Neutrophil (primary cell): ENCODE results near the gene SERPINB8.

Experiments
- H3K27ac ChIP-seq: fragments of 200-600 bp; sonication (generic); 2 replicates; pipeline ENCODE4 v1.5.1; 2016; ENCODE audit warnings: mild to moderate bottlenecking, moderate library complexity
- H3K27me3 ChIP-seq: fragments of 200-600 bp; sonication (generic); 2 replicates; pipeline ENCODE4 v1.6.0; 2016; ENCODE audit warnings: mild to moderate bottlenecking
- H3K36me3 ChIP-seq: fragments of 200-600 bp; sonication (generic); 2 replicates; pipeline ENCODE4 v1.5.1; 2017
- H3K4me1 ChIP-seq, 2 experiments: fragments of 200-600 bp in 1 of 2; sonication (generic) in 1 of 2; 1 replicate in 1 of 2; 2 replicates in 1 of 2; pipeline versions ENCODE4 v1.5.1 to v1.6.1; 2013 to 2016; ENCODE audit warnings: low read depth in 1 of 2, low read length in 1 of 2, mild to moderate bottlenecking in 1 of 2, moderate library complexity in 1 of 2; ENCODE audit not compliant: control insufficient read depth in 1 of 2, insufficient read depth in 1 of 2
- H3K4me3 ChIP-seq, 2 experiments: fragments of 200-600 bp in 1 of 2; sonication (generic) in 1 of 2; 1 replicate in 1 of 2; 2 replicates in 1 of 2; pipeline ENCODE4 v1.5.1; 2013 to 2016; ENCODE audit warnings: low read depth in 1 of 2, low read length in 1 of 2, mild to moderate bottlenecking in 1 of 2, moderate library complexity in 1 of 2
- H3K9me3 ChIP-seq: fragments of 200-600 bp; sonication (generic); 2 replicates; pipeline ENCODE4 v1.5.1; 2016
- TF ChIP-seq, protein P1 (sequence below): fragments of 200-600 bp; sonication (generic); IDR thresholded peaks from 2 replicates; pipeline ENCODE4 v1.5.1; 2016; ENCODE audit warnings: antibody characterized with exemption

Gene SERPINB8

DNA sequence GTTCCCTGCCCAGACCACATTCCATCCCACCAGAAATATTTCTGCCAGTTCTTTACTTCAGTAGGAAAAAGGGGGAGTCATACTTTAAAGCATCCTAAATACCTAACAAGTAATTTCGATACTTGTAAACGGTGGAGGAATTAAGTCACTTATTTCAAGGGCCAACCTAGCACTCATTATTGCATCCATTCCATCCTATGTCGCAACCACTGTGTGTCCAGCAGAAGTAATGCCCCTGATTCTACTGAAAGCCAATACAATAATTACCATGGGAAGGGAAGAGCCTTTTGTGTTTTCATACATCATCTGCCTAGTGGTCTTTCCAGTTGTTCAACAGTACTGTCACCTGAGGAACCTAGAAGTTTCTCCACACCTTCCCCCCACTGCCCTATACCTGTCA, 12.5 kb downstream of the SERPINB8 start:
- peak overlapping the region; percentile 56 for H3K27ac ChIP-seq
- no peak overlapping the region for H3K4me3 ChIP-seq
- H3K9me3 ChIP-seq = no peaks in the 10 kb centered on the region
- peaks cover 35 to 40% of the 10 kb centered on the region in 2 experiments for H3K4me1 ChIP-seq
- H3K36me3 ChIP-seq = peaks cover 49% of the 10 kb centered on the region
- TF ChIP-seq, protein P1, sequence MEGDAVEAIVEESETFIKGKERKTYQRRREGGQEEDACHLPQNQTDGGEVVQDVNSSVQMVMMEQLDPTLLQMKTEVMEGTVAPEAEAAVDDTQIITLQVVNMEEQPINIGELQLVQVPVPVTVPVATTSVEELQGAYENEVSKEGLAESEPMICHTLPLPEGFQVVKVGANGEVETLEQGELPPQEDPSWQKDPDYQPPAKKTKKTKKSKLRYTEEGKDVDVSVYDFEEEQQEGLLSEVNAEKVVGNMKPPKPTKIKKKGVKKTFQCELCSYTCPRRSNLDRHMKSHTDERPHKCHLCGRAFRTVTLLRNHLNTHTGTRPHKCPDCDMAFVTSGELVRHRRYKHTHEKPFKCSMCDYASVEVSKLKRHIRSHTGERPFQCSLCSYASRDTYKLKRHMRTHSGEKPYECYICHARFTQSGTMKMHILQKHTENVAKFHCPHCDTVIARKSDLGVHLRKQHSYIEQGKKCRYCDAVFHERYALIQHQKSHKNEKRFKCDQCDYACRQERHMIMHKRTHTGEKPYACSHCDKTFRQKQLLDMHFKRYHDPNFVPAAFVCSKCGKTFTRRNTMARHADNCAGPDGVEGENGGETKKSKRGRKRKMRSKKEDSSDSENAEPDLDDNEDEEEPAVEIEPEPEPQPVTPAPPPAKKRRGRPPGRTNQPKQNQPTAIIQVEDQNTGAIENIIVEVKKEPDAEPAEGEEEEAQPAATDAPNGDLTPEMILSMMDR = no peak
- no peaks in the 10 kb centered on the region for H3K27me3 ChIP-seq

DNA sequence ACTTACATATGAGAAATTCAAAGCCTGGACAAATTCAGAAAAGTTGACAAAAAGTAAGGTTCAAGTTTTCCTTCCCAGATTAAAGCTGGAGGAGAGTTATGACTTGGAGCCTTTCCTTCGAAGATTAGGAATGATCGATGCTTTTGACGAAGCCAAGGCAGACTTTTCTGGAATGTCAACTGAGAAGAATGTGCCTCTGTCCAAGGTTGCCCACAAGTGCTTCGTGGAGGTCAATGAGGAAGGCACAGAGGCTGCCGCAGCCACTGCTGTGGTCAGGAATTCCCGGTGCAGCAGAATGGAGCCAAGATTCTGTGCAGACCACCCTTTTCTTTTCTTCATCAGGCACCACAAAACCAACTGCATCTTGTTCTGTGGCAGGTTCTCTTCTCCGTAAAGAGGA, 17.0 kb downstream of the SERPINB8 start:
- H3K4me1 ChIP-seq = peaks cover 9 to 10% of the 10 kb centered on the region in 2 experiments

DNA sequence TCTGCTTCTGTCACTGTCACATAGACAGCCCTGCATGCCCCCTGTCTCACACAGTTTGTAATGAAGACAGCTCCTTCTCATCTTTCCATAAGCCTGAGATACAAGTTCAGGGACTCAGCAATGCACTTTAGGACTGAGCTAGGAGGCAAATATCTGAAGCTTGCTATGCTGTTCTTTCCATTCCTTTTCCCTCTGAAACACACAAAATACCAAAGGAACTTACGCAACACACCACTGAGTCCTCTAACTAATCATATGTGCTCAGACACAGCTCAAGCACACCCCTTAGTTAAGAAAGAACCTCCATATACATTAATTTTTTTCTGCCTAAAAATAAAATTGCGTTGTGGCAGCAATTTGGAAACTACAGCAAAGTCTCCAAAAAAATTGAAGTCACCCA, 17.9 kb downstream of the SERPINB8 start:
- Histone ChIP-seq H3K36me3 (peaks cover 55% of the 10 kb centered on the region), H3K27ac (no peak overlapping the region), H3K4me1 (peaks cover under 1 to 2% of the 10 kb centered on the region in 2 experiments), H3K27me3 (no peaks in the 10 kb centered on the region), H3K4me3 (no peak overlapping the region), H3K9me3 (no peaks in the 10 kb centered on the region)
- TF ChIP-seq, protein P1 = no peak

More for the DNA sequence above, 17.0 kb downstream of the SERPINB8 start:
- peaks cover 63% of the 10 kb centered on the region for H3K36me3 ChIP-seq
- H3K4me3 ChIP-seq = no peak overlapping the region
- no peaks in the 10 kb centered on the region for H3K9me3 ChIP-seq
- H3K27ac ChIP-seq = no peak overlapping the region
- TF ChIP-seq, protein P1 = no peak
- H3K27me3 ChIP-seq = no peaks in the 10 kb centered on the region

DNA sequence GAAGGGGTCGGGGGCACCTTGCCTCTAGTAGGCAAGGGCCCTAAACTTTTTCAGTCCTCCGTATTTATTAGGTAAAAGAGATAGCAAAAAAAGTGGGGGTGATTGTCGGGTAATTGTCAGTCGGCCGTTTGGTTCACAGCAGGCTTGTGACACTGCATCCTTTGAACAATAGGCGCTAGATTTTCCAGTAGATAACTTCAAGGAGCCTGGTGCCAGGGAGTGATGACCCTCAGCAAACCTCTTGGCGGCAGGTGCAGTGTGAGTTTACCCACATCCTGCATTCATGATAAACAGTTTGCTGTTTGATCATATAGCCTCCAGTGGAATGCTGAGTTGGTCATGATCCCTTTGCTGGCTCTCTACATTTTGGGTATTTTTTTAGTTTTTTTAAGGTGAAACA, 22.9 kb downstream of the SERPINB8 start:
- TF ChIP-seq, protein P1 = no peak
- Histone ChIP-seq H3K4me1 (no peaks in the 10 kb centered on the region), H3K4me3 (no peak overlapping the region), H3K27me3 (no peaks in the 10 kb centered on the region), H3K9me3 (peaks cover 12% of the 10 kb centered on the region), H3K36me3 (peaks cover 13% of the 10 kb centered on the region), H3K27ac (no peak overlapping the region)

DNA sequence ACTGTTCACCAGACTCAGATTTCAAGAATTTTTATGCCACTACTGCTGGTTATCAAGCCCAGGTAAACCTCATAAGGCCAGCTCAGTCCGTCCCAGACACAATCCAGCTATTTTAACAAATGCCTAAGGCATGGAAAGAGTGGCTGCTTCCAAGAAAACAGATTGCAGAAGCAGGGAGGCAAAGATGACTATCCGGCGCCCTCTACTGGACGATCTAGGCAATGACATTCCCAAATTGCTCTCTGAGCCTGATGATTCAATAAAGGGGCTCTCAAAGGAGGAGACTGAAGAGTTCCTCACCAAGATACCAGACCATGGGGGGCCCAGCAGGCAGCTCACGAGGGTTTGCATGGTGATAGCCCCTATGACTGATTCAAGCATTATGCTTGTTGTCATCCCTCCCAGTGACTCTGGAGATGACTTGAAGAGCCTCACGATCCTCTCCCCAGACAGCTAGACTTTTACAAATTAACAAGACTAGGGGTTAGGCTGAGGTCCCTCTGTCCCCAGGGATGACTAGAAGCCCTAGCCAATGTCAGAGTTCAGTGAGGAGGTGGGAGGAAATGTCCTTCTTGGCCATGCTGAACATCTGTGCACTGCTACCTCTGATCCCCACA, 25.0 kb downstream of the SERPINB8 start:
- Histone ChIP-seq H3K36me3 (no peaks in the 10 kb centered on the region), H3K4me3 (no peak overlapping the region), H3K27me3 (no peaks in the 10 kb centered on the region), H3K27ac (no peak overlapping the region), H3K4me1 (no peaks in the 10 kb centered on the region), H3K9me3 (peaks cover 12% of the 10 kb centered on the region)
- TF ChIP-seq, protein P1 = peak; percentile 82
